Activated T-cell treated with anti-CD3 and anti-CD28 coated beads, Interleukin-2, amount 50 U/mL, for 4 hours (primary cell): ENCODE data around the gene DUSP22. TPM values are rescaled to one million over a fixed set of nuclear protein-coding genes. Genes with fewer than 3 reads are reported as not detected.
"Not testable (repeated sequence)": the region's sequence is repeated elsewhere in the genome, so short reads cannot be mapped to it uniquely, and the experiment has no call there.

Experiments
- ATAC-seq, 2 donors: fragments of 200-7000 bp; cut with Tn5 transposase; one replicate each; pipeline ENCODE4 v1.10.0; 2021
- DNase-seq: peaks from one replicate; pipeline ENCODE4 v3.0.0-alpha.2; 2020
- H3K27me3 Mint-ChIP-seq: one replicate; pipeline ENCODE4 v1.8.0; 2021; ENCODE audit warnings: low read depth, mixed read lengths
- H3K36me3 Mint-ChIP-seq: one replicate; pipeline ENCODE4 v1.8.0; 2022; ENCODE audit warnings: mixed read lengths; ENCODE audit not compliant: insufficient read depth
- H3K4me1 Mint-ChIP-seq: one replicate; pipeline ENCODE4 v1.8.0; 2021; ENCODE audit warnings: low read depth, mixed read lengths
- H3K4me3 Mint-ChIP-seq: one replicate; pipeline ENCODE4 v1.8.0; 2021; ENCODE audit warnings: mild to moderate bottlenecking, moderate library complexity, mixed read lengths
- H3K9me3 Mint-ChIP-seq: one replicate; pipeline ENCODE4 v1.8.0; 2021; ENCODE audit warnings: mixed read lengths
- total RNA-seq, 3 donors: library from RNA; stranded (reverse); gene quantifications; one replicate each; pipeline ENCODE4 v1.2.1, GENCODE V29; 2021

The DUSP22 gene
- total RNA-seq, 3 donors from 2014 or later, result 27.5 to 32.5 (median 30.9) TPM

GRCh38 chr6:373773-374724, 81.8 kb downstream of the DUSP22 start:
- ATAC-seq (no peak), DNase-seq (no peak)
- Mint-ChIP-seq H3K9me3 (no peaks in the 10 kb centered on the region), H3K4me3 (no peak overlapping the region), H3K4me1 (peaks cover 9% of the 10 kb centered on the region), H3K27me3 (peaks cover 18% of the 10 kb centered on the region), H3K36me3 (no peaks in the 10 kb centered on the region)

GRCh38 chr6:374956-375355, 82.7 kb downstream of the DUSP22 start:
- no peaks in the 10 kb centered on the region for H3K36me3 Mint-ChIP-seq
- peaks cover 18% of the 10 kb centered on the region for H3K27me3 Mint-ChIP-seq
- peaks cover 9% of the 10 kb centered on the region for H3K4me1 Mint-ChIP-seq
- no peak overlapping the region for H3K4me3 Mint-ChIP-seq
- DNase-seq (no peak), ATAC-seq (no peak)
- no peaks in the 10 kb centered on the region for H3K9me3 Mint-ChIP-seq

- no peak overlapping the region for H3K4me3 Mint-ChIP-seq
- H3K4me1 Mint-ChIP-seq, result peaks cover 9% of the 10 kb centered on the region
- H3K27me3 Mint-ChIP-seq, result peaks cover 17% of the 10 kb centered on the region
- DNase-seq, result no peak
- H3K36me3 Mint-ChIP-seq, result no peaks in the 10 kb centered on the region
- no peaks in the 10 kb centered on the region for H3K9me3 Mint-ChIP-seq
- no peak for ATAC-seq
Observed at GRCh38 chr6:376827-377640, 84.7 kb downstream of the DUSP22 start.

GRCh38 chr6:377641-378020, 85.3 kb downstream of the DUSP22 start:
- not testable (repeated sequence) for H3K36me3 Mint-ChIP-seq, ATAC-seq, DNase-seq, H3K9me3 Mint-ChIP-seq, H3K4me3 Mint-ChIP-seq, H3K4me1 Mint-ChIP-seq
- H3K27me3 Mint-ChIP-seq, result peaks cover 17% of the 10 kb centered on the region

- H3K4me1 Mint-ChIP-seq, result peaks cover 4% of the 10 kb centered on the region
- DNase-seq (no peak), ATAC-seq (no peak)
- H3K27me3 Mint-ChIP-seq, result peaks cover 17% of the 10 kb centered on the region
- no peaks in the 10 kb centered on the region for H3K9me3 Mint-ChIP-seq
- H3K4me3 Mint-ChIP-seq, result no peak overlapping the region
- no peaks in the 10 kb centered on the region for H3K36me3 Mint-ChIP-seq
Observed at GRCh38 chr6:378090-378957, 86.0 kb downstream of the DUSP22 start.

- peaks cover 13% of the 10 kb centered on the region for H3K27me3 Mint-ChIP-seq
- DNase-seq (no peak), ATAC-seq (no peak)
- no peaks in the 10 kb centered on the region for H3K9me3 Mint-ChIP-seq
- peaks cover 4% of the 10 kb centered on the region for H3K4me1 Mint-ChIP-seq
- H3K36me3 Mint-ChIP-seq, result no peaks in the 10 kb centered on the region
- H3K4me3 Mint-ChIP-seq, result no peak overlapping the region
Observed at GRCh38 chr6:378958-379409, 86.7 kb downstream of the DUSP22 start.

GRCh38 chr6:379410-380181, 87.3 kb downstream of the DUSP22 start:
- Mint-ChIP-seq H3K9me3 (no peaks in the 10 kb centered on the region), H3K27me3 (peaks cover 13% of the 10 kb centered on the region), H3K4me1 (peaks cover 4% of the 10 kb centered on the region), H3K36me3 (no peaks in the 10 kb centered on the region), H3K4me3 (no peak overlapping the region)
- DNase-seq (no peak), ATAC-seq (no peak)

- H3K9me3 Mint-ChIP-seq, result no peaks in the 10 kb centered on the region
- DNase-seq (no peak), ATAC-seq (no peak)
- H3K4me3 Mint-ChIP-seq, result no peak overlapping the region
- peaks cover 13% of the 10 kb centered on the region for H3K27me3 Mint-ChIP-seq
- no peaks in the 10 kb centered on the region for H3K36me3 Mint-ChIP-seq
- H3K4me1 Mint-ChIP-seq, result peaks cover 4% of the 10 kb centered on the region
Observed at GRCh38 chr6:380234-381218, 88.2 kb downstream of the DUSP22 start.

- H3K36me3 Mint-ChIP-seq, result no peaks in the 10 kb centered on the region
Observed at GRCh38 chr6:381742-382461, 89.6 kb downstream of the DUSP22 start.

GRCh38 chr6:382883-383810, 90.9 kb downstream of the DUSP22 start:
- no peaks in the 10 kb centered on the region for H3K4me1 Mint-ChIP-seq
- ATAC-seq (no peak), DNase-seq (no peak)
- H3K9me3 Mint-ChIP-seq, result no peaks in the 10 kb centered on the region
- peaks cover 12% of the 10 kb centered on the region for H3K27me3 Mint-ChIP-seq
- H3K36me3 Mint-ChIP-seq, result no peaks in the 10 kb centered on the region
- H3K4me3 Mint-ChIP-seq, result no peak overlapping the region

More at GRCh38 chr6:381742-382461, 89.6 kb downstream of the DUSP22 start:
- no peak for DNase-seq
- Mint-ChIP-seq H3K9me3 (no peaks in the 10 kb centered on the region), H3K4me3 (no peak overlapping the region), H3K4me1 (peaks cover 3% of the 10 kb centered on the region), H3K27me3 (peaks cover 12% of the 10 kb centered on the region)
- no peak for ATAC-seq

GRCh38 chr6:383856-384255, 91.6 kb downstream of the DUSP22 start:
- peaks cover 8% of the 10 kb centered on the region for H3K27me3 Mint-ChIP-seq
- DNase-seq (no peak), ATAC-seq (no peak)
- H3K4me1 Mint-ChIP-seq, result peaks cover 3% of the 10 kb centered on the region
- H3K9me3 Mint-ChIP-seq, result no peaks in the 10 kb centered on the region
- H3K4me3 Mint-ChIP-seq, result no peak overlapping the region
- no peaks in the 10 kb centered on the region for H3K36me3 Mint-ChIP-seq
